Measurements from ENCODE around the gene PIR.

The PIR gene

GRCh38 chrX:15475486-15475885, 17.6 kb downstream of the PIR start:
- no peak for DNase-seq

- no peak for DNase-seq
These were observed 18.1 kb downstream of the PIR start for GRCh38 chrX:15475021-15475420.

DNA sequence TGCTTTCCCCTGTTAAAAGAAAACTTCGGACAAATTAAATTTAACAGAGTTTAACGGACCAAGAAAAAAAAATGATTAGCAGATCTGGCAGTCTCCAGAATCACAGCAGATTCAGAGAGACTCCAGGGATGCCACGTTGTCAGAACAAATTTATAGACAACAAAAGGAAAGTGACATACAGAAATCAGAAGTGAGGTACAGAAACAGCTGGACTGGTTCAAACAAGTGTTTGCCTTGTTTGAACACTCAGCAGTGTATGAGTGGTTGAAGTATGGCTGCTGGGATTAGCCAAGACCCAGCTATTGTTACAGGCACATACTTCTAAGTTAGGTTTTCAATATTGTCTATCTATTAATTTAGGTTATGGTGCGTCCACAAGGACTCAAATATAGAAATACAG, 19.1 kb downstream of the PIR start:
- DNase-seq: no peak

DNA sequence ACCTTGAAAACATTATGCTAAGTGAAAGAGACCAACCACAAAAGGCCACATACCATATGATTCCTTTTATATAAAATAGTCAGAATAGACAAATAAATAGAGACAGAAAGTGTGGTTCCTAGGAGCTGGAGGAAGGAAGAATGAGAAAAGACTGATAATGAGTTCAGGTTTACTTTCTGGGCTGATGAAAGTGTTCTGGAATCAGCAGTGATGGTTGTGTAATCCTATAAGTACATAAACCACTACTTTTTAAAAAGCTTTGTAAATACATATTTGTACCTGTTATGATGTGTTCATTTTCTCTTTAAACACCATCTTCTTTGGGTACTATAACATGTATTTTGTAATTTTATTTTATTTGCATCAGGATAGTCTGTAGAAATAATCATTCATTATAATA, 20.6 kb downstream of the PIR start:
- no peak for DNase-seq

DNA sequence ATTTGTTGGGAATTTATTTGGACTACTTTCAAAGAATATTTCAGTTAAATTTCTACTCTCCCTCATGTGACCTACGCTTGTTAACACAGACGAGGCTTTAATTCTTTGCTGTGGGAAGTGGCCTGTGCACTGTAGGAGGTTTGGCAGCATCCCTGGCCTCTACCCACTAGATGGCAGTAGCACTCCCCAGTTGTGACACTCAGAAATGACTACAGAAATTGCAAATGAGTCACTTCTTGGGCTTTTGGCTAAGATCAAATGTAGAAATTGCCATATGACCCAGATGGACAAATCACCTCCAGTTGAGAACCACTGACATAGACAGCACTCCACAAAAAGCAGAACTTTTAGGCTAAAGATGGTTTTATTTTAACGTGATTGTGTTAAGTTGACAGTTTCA, 22.1 kb downstream of the PIR start:
- peak; percentile 81 for DNase-seq

GRCh38 chrX:15469613-15470012, 23.5 kb downstream of the PIR start:
- DNase-seq: no peak

- DNase-seq: peak; percentile 52
These were observed 25.1 kb downstream of the PIR start for GRCh38 chrX:15468036-15468435.

DNA sequence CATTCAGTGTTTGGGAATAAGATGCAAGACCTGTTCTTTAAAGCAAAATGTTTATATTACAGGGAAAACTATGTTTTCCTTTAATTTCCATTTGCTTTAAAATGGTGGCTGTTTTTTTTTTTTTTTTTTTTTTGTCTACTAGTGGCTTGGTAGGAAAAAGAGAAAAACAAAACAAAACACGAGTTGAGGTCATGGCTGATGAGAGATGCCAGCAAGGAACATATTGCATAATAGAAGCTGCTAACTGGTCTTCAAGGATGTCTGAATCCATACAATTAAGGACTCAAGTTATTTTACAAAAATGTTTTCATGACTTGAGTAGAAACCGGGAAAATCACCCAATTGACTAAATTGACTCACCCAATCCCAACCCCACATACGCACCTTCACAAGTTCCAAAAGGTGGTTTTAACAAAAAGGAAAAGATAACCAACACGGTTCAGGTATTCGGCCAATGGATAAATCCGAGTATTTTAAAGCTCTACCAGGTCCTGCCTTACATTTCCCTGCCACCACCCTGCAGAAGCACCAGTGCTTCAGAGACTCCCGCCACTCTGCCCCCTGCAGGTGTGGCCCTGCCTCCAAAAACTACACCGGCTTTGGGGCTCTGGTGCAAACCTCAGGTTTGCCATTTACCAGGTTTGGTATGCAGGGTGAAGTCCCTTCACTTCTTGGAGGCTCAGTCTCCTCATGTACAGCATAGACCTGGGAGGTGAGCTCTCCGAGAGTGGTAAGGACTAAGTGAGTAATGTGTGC, 27.1 kb downstream of the PIR start:
- no peak for DNase-seq

DNA sequence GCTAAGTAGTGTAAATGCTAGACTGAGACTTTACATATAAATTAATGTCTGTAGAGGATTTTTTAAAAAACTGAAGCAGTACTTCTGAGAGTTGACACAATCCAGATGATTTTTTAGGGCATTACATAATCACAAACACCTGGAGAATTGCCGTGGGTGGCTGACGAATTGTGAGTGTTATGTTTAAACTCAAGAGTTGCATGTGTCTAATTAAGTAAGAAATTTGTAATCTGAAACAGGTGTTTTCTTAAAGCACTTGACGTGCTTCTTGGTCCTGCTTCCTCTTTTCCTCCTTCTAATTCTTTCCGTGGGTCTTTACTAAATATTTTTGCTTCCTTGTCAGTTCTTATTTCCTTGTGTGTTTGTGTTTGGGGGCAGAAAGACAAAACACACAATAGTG, 27.8 kb downstream of the PIR start:
- DNase-seq: no peak

- no peak for DNase-seq
These were observed 28.4 kb downstream of the PIR start for GRCh38 chrX:15464704-15465103.

DNA sequence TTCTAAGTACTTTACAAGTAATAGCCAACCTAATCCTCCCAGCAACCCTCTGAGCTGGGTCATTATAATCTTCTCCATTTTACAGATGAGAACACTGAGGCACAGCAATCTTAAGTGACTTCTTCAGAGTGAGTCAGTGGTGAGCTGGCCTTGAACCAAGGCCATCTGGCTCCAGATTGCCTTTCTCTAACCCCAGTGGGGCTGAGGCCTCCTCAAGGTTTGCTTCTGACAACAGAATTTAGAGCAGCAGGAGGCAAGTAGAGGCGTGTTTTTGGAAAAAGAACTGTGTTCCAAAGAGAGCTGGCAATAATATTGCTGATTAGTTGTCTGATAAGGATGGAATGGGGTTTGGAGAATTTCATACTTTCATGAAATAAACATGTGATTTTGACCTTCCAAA, 41.2 kb downstream of the PIR start:
- DNase-seq: no peak

DNA sequence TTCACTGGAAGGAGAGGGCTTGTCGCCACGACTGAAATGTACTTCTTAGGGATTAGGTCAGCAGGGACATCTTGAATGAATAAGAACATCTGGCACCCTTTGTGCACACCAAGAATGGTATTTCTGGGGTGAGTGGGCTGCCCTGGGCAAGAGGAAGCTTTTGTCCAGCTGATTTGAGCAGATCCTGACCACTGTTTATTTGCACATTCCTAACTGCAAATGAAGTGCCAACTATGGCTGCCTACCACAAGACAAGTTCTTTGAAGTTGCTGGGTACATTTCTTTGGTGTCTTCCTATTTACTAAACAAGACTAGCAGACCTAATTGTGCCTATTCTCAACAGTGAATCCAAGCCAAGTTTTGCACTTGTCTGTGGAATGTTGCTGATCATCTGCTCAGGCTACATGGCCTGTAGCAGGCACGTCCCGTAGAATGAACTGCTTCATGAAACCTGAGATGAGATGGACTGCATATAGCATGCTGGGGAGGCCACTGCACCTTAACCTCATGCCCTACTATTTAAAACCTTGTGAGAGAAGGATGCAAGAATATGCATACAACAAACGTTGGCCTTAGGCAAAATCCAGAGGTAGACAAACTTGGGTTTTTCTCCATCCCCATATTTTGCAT, 45.0 kb downstream of the PIR start:
- DNase-seq: no peak

- no peak for DNase-seq
These were observed 51.7 kb downstream of the PIR start for GRCh38 chrX:15441464-15441863.

DNA sequence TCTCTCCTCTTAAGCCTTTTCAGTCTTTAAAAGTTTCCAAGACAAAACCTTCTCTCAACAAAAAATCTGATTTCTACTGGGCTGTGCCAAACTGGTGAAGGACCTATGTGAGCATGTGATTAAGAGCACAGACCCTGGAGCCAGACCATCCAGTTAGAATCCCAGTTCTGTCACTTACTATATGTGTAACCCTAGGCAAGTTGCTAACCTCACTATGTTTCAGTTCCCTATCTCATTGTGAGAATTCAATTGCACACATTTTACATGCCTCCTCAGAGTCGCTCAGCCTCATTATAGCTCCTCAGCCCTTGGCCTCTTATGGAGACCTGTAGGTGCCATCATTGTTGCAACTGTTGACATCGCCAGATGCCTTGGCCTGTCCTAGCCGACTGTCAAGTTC, 54.8 kb downstream of the PIR start:
- no peak for DNase-seq

- DNase-seq: no peak
These were observed 55.4 kb downstream of the PIR start for GRCh38 chrX:15437724-15438123.

DNA sequence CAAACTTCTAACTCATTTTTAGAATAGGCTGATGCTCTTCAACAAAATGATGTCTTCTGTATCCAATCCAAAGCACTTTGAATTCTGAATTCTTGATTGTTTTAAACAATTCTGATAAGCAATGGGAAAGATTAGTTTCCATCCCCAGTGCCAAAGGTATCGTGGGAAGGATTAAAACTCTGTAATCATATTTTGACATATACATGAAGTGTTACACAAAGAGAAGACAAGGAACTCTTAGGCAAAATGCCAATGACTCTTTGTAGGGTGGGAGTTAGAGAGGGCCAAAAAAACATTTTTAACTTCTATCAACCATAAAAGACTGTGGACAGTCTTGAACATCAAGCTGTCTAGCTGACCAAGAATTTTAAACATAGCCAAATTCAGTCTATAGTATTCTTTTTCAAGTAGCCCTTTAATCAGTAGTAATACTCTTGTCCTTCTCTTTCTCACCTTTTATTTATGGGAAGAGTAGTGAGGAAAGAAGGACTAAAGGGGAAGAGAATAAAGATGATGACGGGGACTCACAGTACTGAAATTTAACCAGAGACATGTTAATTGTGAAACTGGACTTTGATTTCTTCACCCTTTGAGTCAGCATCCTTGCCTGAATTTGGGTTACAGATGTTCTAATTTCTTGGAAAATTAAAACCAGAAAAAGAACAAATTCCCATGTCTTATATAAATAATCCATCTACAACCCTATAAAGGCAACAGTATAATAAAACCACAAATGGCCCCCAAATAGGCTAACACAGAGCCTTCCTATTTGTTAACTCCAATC, 57.1 kb downstream of the PIR start:
- DNase-seq: no peak

GRCh38 chrX:15434205-15434604, 58.9 kb downstream of the PIR start:
- DNase-seq: no peak

GRCh38 chrX:15430584-15430983, 62.5 kb downstream of the PIR start:
- no peak for DNase-seq

- DNase-seq: no peak
These were observed 63.1 kb downstream of the PIR start for GRCh38 chrX:15430076-15430475.

- DNase-seq: no peak
These were observed 68.1 kb downstream of the PIR start for GRCh38 chrX:15425024-15425423.

- no peak for DNase-seq
These were observed 74.4 kb downstream of the PIR start for GRCh38 chrX:15418707-15419181.

GRCh38 chrX:15418041-15418706, 75.0 kb downstream of the PIR start:
- no peak for DNase-seq

All from hematopoietic multipotent progenitor cell treated with erythropoietin and hydrocortisone succinate and interleukin-3 and kit ligand, for 8 days (in vitro differentiated cells).